Measurements from ENCODE around the gene TSPAN10.
"Not testable (repeated sequence)": the region's sequence is repeated elsewhere in the genome, so short reads cannot be mapped to it uniquely, and the experiment has no call there.

Gene TSPAN10

GRCh38 chr17:81636505-81637288 is at the start of gene TSPAN10, which contains the start of gene NPLOC4:
TSS of gene TSPAN10 (plus strand) at chr17:81637196. CDS start at chr17:81642413, 5,217 bp downstream.
TSS of gene NPLOC4 (minus strand) at chr17:81637112. CDS start at chr17:81636930, 182 bp downstream.
- DNase-seq: peak; percentile 78

- no peak for DNase-seq
Observed at GRCh38 chr17:81589612-81590011, 47.4 kb upstream of the TSPAN10 start.

- no peak for DNase-seq
Observed at GRCh38 chr17:81590121-81590520, 46.9 kb upstream of the TSPAN10 start.

- DNase-seq: no peak
Observed at GRCh38 chr17:81591971-81592370, 45.0 kb upstream of the TSPAN10 start.

- DNase-seq: no peak
Observed at GRCh38 chr17:81593105-81593871, 43.7 kb upstream of the TSPAN10 start.

- no peak for DNase-seq
Observed at GRCh38 chr17:81599719-81600486, 37.1 kb upstream of the TSPAN10 start.

GRCh38 chr17:81601525-81602120 is 35.4 kb upstream of the TSPAN10 start:
- DNase-seq: peak; percentile 36

GRCh38 chr17:81603846-81604610 is 33.0 kb upstream of the TSPAN10 start:
- no peak for DNase-seq

- DNase-seq: no peak
Observed at GRCh38 chr17:81607431-81607830, 29.6 kb upstream of the TSPAN10 start.

GRCh38 chr17:81608082-81608481 is 28.9 kb upstream of the TSPAN10 start:
- no peak for DNase-seq

- DNase-seq: no peak
Observed at GRCh38 chr17:81608605-81609004, 28.4 kb upstream of the TSPAN10 start.

- DNase-seq: no peak
Observed at GRCh38 chr17:81609541-81610311, 27.3 kb upstream of the TSPAN10 start.

- DNase-seq: no peak
Observed at GRCh38 chr17:81612172-81612970, 24.6 kb upstream of the TSPAN10 start.

GRCh38 chr17:81615401-81615930 is 21.5 kb upstream of the TSPAN10 start:
- DNase-seq: no peak

- no peak for DNase-seq
Observed at GRCh38 chr17:81616877-81617276, 20.1 kb upstream of the TSPAN10 start.

- DNase-seq: not testable (repeated sequence)
Observed at GRCh38 chr17:81618307-81618706, 18.7 kb upstream of the TSPAN10 start.

GRCh38 chr17:81621494-81622130 is 15.4 kb upstream of the TSPAN10 start:
- DNase-seq: no peak

- no peak for DNase-seq
Observed at GRCh38 chr17:81630274-81630673, 6.7 kb upstream of the TSPAN10 start.

GRCh38 chr17:81631482-81631881 is 5.5 kb upstream of the TSPAN10 start:
- DNase-seq: no peak

GRCh38 chr17:81635431-81635830 is 1.6 kb upstream of the TSPAN10 start:
- DNase-seq: no peak
